Peyer's patch (tissue), 4 donors: ENCODE measurements around the gene MEX3A. TPM values are rescaled to one million over a fixed set of nuclear protein-coding genes. Genes with fewer than 3 reads are reported as not detected.
A peak's percentile ranks its signal among the peaks of the same experiment; 100 is the strongest.
"Not testable (repeated sequence)": the region's sequence is repeated elsewhere in the genome, so short reads cannot be mapped to it uniquely, and the experiment has no call there.

Source experiments
- DNase-seq, 3 donors: peaks; one replicate each; pipeline ENCODE4 v3.0.0-alpha.2; 2017 to 2019
- H3K27ac ChIP-seq, 4 donors: fragments of 200-600 bp; sonication (generic); one replicate each; pipeline ENCODE4 v1.5.1; 2016 to 2019
- H3K27me3 ChIP-seq, 2 donors: fragments of 200-600 bp; sonication (generic); one replicate each; pipeline ENCODE4 v1.5.1; 2019
- H3K36me3 ChIP-seq, 3 donors: fragments of 200-600 bp; sonication (generic); one replicate each; pipeline ENCODE4 v1.5.1; 2016 to 2019
- H3K4me1 ChIP-seq, 4 donors: fragments of 200-600 bp; sonication (generic); one replicate each; pipeline ENCODE4 v1.5.1; 2016 to 2019
- H3K4me3 ChIP-seq, 4 donors: fragments of 200-600 bp; sonication (generic); 1 replicate in 3 of 4; 2 replicates in 1 of 4; pipeline ENCODE4 v1.5.1; 2016 to 2019; ENCODE audit warnings: mild to moderate bottlenecking in 1 of 4
- H3K9me3 ChIP-seq, 4 donors: fragments of 200-600 bp; sonication (generic); one replicate each; pipeline ENCODE4 v1.5.1; 2016 to 2019; ENCODE audit warnings: mild to moderate bottlenecking in 1 of 4
- POLR2A ChIP-seq, 2 donors: fragments of 450-650 bp; IDR thresholded peaks; one replicate each; pipeline ENCODE4 v1.5.1; 2017; ENCODE audit warnings: antibody characterized with exemption in 2 of 2, mild to moderate bottlenecking in 2 of 2, moderate library complexity in 2 of 2
- total RNA-seq, 4 donors: library from RNA; depleted of rRNA; stranded (reverse); fragments of >200 nt; gene quantifications; one replicate each; pipeline ENCODE4 v1.1.0, GENCODE V29; 2016
- TF ChIP-seq, protein P1 (sequence below), 6 experiments: fragments of 450-650 bp in 4 of 6; fragments of 200-600 bp in 2 of 6; sonication (generic) in 1 of 6; IDR thresholded peaks; one replicate each; pipeline ENCODE4 v1.5.1; 2017 to 2019; ENCODE audit warnings: antibody characterized with exemption in 6 of 6, mild to moderate bottlenecking in 3 of 6, moderate library complexity in 1 of 6

Gene MEX3A
- total RNA-seq, 4 donors from 2014 or later: 0.80 to 2.1 TPM; not detected in 2

DNA sequence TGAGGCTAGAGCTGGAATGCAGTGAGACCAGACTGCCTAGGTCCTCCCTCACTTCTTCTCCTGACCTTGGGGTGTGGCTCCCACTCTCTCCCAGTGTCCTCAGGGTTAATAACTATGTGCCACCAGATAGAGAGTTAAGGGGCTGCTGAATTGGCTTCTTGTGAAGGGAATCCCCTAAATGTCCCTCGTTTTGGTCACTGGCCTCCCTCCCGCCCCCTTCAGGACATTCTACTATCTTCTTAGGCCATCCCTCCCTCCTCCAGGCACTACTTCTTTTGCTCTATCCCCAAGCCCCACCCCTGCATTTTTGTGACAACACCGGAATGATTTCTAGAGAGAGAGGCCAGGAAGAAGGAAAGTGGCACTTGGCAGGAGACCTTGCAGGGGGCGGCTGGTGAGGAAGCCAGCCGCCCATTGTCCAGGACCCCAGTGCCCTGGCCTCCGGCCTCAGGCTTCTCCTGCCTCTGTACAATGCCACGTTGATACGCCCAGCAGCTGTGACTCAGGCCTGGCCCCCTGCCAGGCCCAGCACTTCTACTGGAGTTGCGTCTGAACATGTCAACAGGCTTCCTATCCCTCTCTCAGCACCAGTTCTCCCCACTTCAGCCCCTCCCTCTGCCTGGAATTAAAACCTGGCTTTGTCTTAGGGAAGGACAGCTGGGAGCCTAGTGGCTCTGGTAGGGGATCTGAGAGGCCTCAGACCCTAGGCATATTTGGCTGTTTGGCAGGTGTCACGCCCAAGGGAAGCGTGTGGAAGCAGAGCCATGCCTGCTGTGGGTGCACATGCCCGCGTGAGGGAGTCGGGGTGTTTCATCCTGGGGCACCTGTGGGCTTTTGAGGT lies 41.3 kb upstream of the MEX3A start:
- peak overlapping the region in 2 of 4 donors; percentile 39 to 49 for H3K4me3 ChIP-seq
- H3K4me1 ChIP-seq: peaks cover 7 to 99% (median 48%) of the 10 kb centered on the region in 4 donors
- H3K36me3 ChIP-seq: no peaks in the 10 kb centered on the region
- TF ChIP-seq, protein P1, sequence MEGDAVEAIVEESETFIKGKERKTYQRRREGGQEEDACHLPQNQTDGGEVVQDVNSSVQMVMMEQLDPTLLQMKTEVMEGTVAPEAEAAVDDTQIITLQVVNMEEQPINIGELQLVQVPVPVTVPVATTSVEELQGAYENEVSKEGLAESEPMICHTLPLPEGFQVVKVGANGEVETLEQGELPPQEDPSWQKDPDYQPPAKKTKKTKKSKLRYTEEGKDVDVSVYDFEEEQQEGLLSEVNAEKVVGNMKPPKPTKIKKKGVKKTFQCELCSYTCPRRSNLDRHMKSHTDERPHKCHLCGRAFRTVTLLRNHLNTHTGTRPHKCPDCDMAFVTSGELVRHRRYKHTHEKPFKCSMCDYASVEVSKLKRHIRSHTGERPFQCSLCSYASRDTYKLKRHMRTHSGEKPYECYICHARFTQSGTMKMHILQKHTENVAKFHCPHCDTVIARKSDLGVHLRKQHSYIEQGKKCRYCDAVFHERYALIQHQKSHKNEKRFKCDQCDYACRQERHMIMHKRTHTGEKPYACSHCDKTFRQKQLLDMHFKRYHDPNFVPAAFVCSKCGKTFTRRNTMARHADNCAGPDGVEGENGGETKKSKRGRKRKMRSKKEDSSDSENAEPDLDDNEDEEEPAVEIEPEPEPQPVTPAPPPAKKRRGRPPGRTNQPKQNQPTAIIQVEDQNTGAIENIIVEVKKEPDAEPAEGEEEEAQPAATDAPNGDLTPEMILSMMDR (IDR thresholded peaks at IDR 0.05): peak in 3 of 6 experiments; percentile 1 to 20 (median 16)
- peak; percentile 3 to 57 for TF ChIP-seq POLR2A (IDR thresholded peaks at IDR 0.05)
- peak; percentile 53 to 96 (median 94) for DNase-seq
- no peaks in the 10 kb centered on the region for H3K27me3 ChIP-seq
- H3K9me3 ChIP-seq: no peaks in the 10 kb centered on the region
- peak overlapping the region; percentile 73 to 97 (median 93) for H3K27ac ChIP-seq

DNA sequence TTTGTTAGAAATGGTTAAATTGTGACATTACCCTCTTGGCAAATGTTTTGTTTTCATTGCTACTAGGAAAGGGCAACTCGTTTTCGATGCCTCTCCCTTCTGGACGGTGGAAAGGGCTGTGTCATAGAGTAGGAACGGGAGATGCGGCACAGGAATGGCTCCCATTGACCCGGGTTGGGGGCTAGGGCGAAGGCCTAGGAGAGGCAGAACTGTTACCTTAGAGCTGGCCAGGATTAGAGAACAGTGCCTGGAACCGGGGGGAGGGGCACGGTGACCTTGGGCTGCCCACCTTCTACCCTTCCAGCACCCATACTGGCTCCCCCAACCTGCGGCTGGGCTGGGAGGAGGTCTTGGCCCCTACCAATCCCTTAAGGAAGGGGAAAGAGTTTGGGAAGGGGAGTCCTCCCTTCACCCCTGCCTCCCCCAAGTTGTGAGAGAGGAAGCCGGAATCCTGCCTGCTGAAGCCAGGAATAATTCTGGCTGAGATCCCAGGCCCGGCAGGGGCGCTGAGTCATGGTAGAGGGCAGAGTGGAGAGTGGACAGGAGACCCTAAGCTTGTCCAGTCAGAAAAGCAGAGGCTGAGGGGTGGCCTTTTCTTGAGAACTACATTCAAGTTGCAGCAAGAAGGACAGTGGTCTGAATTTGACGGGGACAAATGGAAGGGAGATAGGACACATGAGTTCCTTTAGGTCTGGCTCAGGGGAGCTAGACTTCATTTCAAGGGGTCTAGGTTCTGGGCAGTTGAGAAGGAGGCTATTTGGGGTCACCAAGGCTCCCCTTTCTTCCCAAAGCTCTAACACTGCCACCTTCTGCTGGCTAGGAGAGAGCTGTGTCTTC lies 40.5 kb upstream of the MEX3A start:
- Histone ChIP-seq H3K4me1 (peaks cover 7 to 96% (median 41%) of the 10 kb centered on the region in 4 donors), H3K36me3 (no peaks in the 10 kb centered on the region), H3K9me3 (no peaks in the 10 kb centered on the region), H3K27ac (peak overlapping the region; percentile 73 to 97 (median 93)), H3K27me3 (no peaks in the 10 kb centered on the region), H3K4me3 (peak overlapping the region in 2 of 4 donors; percentile 39 to 49)
- DNase-seq: peak in 2 of 3 donors; percentile 74 to 81
- TF ChIP-seq, protein P1 (IDR thresholded peaks at IDR 0.05): peak in 1 of 6 experiments; percentile 23
- TF ChIP-seq POLR2A (IDR thresholded peaks at IDR 0.05): peak in 1 of 2 donors; percentile 39

DNA sequence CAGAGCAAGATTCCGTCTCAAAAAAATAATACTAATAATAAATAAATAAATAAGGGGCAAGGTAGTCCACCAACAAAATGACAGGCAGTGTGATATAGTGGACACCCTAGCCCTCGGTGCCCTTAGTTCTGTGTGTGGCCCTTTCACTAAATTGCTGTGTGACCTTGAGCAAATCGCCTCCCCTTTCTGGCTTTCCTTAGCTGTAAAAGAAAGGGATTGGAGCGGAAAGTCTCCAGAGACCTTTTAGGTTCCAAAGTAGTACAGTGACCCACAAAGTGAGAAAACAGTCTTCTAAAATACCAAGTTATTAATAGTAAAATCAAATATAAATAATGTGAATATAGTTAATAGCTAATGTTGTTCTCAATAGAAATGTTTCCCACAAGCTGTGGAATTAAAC lies 39.8 kb upstream of the MEX3A start:
- Histone ChIP-seq H3K36me3 (no peaks in the 10 kb centered on the region), H3K4me3 (peak overlapping the region in 2 of 4 donors; percentile 39 to 49), H3K27ac (peak overlapping the region; percentile 73 to 97 (median 93)), H3K4me1 (peaks cover 6 to 96% (median 36%) of the 10 kb centered on the region in 4 donors), H3K9me3 (no peaks in the 10 kb centered on the region), H3K27me3 (no peaks in the 10 kb centered on the region)
- no peak for TF ChIP-seq POLR2A (IDR thresholded peaks at IDR 0.05)
- TF ChIP-seq, protein P1 (IDR thresholded peaks at IDR 0.05): no peak
- DNase-seq: no peak

DNA sequence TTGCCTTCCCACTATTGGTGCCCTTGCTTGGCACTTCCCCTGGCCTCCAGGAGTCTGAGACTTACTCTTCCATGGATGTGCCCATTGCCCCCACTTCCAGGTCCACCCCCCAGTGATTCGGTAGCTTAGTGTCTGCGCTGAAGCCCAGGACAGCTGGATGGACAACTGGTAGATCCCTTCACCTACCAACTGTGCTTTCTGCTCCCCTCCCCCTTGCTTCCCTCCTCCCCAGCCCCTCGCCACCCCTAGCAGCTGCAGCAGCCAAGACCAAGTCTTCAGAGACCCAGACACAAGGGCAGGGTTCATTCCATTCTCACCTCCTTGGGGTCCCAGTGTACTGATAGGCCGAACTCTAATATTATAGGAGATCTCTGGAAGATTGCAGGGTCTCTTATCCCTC lies 39.2 kb upstream of the MEX3A start:
- peak overlapping the region; percentile 73 to 97 (median 93) for H3K27ac ChIP-seq
- peaks cover 0 to 91% (median 32%) of the 10 kb centered on the region in 4 donors for H3K4me1 ChIP-seq
- TF ChIP-seq, protein P1 (IDR thresholded peaks at IDR 0.05): no peak
- TF ChIP-seq POLR2A (IDR thresholded peaks at IDR 0.05): no peak
- DNase-seq: no peak
- H3K36me3 ChIP-seq: no peaks in the 10 kb centered on the region
- H3K27me3 ChIP-seq: no peaks in the 10 kb centered on the region
- H3K4me3 ChIP-seq: peak overlapping the region in 1 of 4 donors; percentile 39
- no peaks in the 10 kb centered on the region for H3K9me3 ChIP-seq

DNA sequence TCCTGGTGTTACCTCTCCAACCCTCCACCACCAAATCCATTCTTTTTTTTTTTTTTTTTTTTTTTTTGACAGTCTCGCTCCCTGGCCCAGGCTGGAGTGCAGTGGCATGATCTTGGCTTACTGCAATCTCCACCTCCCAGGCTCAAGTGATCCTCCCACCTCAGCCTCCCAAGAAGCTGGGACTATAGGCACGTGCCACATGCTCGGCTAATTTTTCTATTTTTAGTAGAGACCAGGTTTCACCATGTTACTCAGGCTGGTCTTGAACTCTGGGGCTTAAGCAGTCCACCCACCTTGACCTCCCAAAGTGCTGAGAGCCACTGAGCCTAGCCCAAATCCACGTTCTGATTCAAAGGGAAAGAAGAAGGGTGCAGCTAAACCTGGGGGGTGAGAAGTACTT lies 38.7 kb upstream of the MEX3A start:
- peak overlapping the region in 1 of 4 donors; percentile 39 for H3K4me3 ChIP-seq
- H3K27ac ChIP-seq: peak overlapping the region; percentile 40 to 97 (median 84)
- not testable (repeated sequence) for H3K27me3 ChIP-seq, DNase-seq, H3K36me3 ChIP-seq, H3K9me3 ChIP-seq
- H3K4me1 ChIP-seq: peaks cover 0 to 86% (median 29%) of the 10 kb centered on the region in 4 donors
